ENCODE measurements around the gene WRNIP1. TPM values are rescaled to one million over a fixed set of nuclear protein-coding genes. Genes with fewer than 3 reads are reported as not detected.

Gene WRNIP1
- total and polyA plus RNA-seq, 7 donors, result 26.5 to 73.9 (median 48.9) TPM

- H3K36me3 ChIP-seq (ENCODE audit: insufficient read depth in 1 of 2, low read depth in 1 of 2), result no peaks in the 10 kb centered on the region
- no peaks in the 10 kb centered on the region for H3K27me3 ChIP-seq (ENCODE audit: insufficient read depth in 3 of 3, low read length in 2 of 3)
- DNase-seq (no peak), ATAC-seq (peak in 2 of 4 donors; percentile 23 to 61)
- intact Hi-C loops (cut with DNase I), result no loop called here
- peaks cover 12% of the 10 kb centered on the region for H3K4me1 ChIP-seq
- H3K27ac ChIP-seq, result no peak overlapping the region
- WGBS, 3 donors, result 87 to 91% (median 90%) methylated on average over 9 of the region's 9 CpGs
- TF ChIP-seq CTCF (IDR thresholded peaks at IDR 0.05), result no peak
- H3K9me3 ChIP-seq, result peaks cover 1% of the 10 kb centered on the region
- no peak overlapping the region for H3K4me3 ChIP-seq
These were observed 45.0 kb downstream of the WRNIP1 start for GRCh38 chr6:2810092-2810671.

- ATAC-seq (no peak), DNase-seq (no peak)
- TF ChIP-seq CTCF (IDR thresholded peaks at IDR 0.05), result no peak
- H3K27ac ChIP-seq, result no peak overlapping the region
- intact Hi-C loops (cut with DNase I), result no loop called here
- WGBS, 3 donors, result 96 to 100% (median 98%) methylated on average over 2 to 3 of the region's 3 CpGs
- H3K27me3 ChIP-seq (ENCODE audit: insufficient read depth in 3 of 3, low read length in 2 of 3), result no peaks in the 10 kb centered on the region
- H3K36me3 ChIP-seq (ENCODE audit: insufficient read depth in 1 of 2, low read depth in 1 of 2), result no peaks in the 10 kb centered on the region
- no peak overlapping the region for H3K4me3 ChIP-seq
- H3K4me1 ChIP-seq, result peaks cover 8% of the 10 kb centered on the region
- H3K9me3 ChIP-seq, result peaks cover 13% of the 10 kb centered on the region
These were observed 47.5 kb downstream of the WRNIP1 start for GRCh38 chr6:2812695-2813094.

GRCh38 chr6:2816158-2816557 lies 51.0 kb downstream of the WRNIP1 start:
- no peak for TF ChIP-seq CTCF (IDR thresholded peaks at IDR 0.05)
- DNase-seq (no peak), ATAC-seq (no peak)
- Histone ChIP-seq H3K9me3 (peaks cover 13% of the 10 kb centered on the region), H3K27ac (no peak overlapping the region), H3K36me3 (ENCODE audit: insufficient read depth in 1 of 2, low read depth in 1 of 2) (no peaks in the 10 kb centered on the region), H3K4me3 (no peak overlapping the region), H3K4me1 (peaks cover 18% of the 10 kb centered on the region), H3K27me3 (ENCODE audit: insufficient read depth in 3 of 3, low read length in 2 of 3) (no peaks in the 10 kb centered on the region)
- intact Hi-C loops (cut with DNase I), result no loop called here

- Histone ChIP-seq H3K4me3 (peak overlapping the region; percentile 38), H3K4me1 (peaks cover 21% of the 10 kb centered on the region), H3K36me3 (ENCODE audit: insufficient read depth in 1 of 2, low read depth in 1 of 2) (no peaks in the 10 kb centered on the region), H3K9me3 (peaks cover 13% of the 10 kb centered on the region), H3K27ac (peak overlapping the region; percentile 62), H3K27me3 (ENCODE audit: insufficient read depth in 3 of 3, low read length in 2 of 3) (no peaks in the 10 kb centered on the region)
- no peak for TF ChIP-seq CTCF (IDR thresholded peaks at IDR 0.05)
- DNase-seq (no peak), ATAC-seq (peak; percentile 60 to 73 (median 64))
- 12 to 23% (median 14%) methylated on average over 4 of the region's 4 CpGs for WGBS, 3 donors
- intact Hi-C loops (cut with DNase I), result no loop called here
These were observed 52.8 kb downstream of the WRNIP1 start for GRCh38 chr6:2817903-2818443.

- intact Hi-C loops (cut with DNase I), result no loop called here
- WGBS, 3 donors, result 34 to 50% (median 41%) methylated on average over 3 of the region's 3 CpGs
These were observed 53.4 kb downstream of the WRNIP1 start for GRCh38 chr6:2818593-2818992.

More at GRCh38 chr6:2818593-2818992, 53.4 kb downstream of the WRNIP1 start:
- H3K27ac ChIP-seq, result peak overlapping the region; percentile 62
- no peak for DNase-seq
- no peaks in the 10 kb centered on the region for H3K36me3 ChIP-seq (ENCODE audit: insufficient read depth in 1 of 2, low read depth in 1 of 2)
- peaks cover 25% of the 10 kb centered on the region for H3K4me1 ChIP-seq
- peak overlapping the region; percentile 38 for H3K4me3 ChIP-seq
- peak in 2 of 4 donors; percentile 30 to 50 for ATAC-seq
- no peak for TF ChIP-seq CTCF (IDR thresholded peaks at IDR 0.05)
- peaks cover 13% of the 10 kb centered on the region for H3K9me3 ChIP-seq
- H3K27me3 ChIP-seq (ENCODE audit: insufficient read depth in 3 of 3, low read length in 2 of 3), result no peaks in the 10 kb centered on the region
